ENCODE data around the gene VAV2. TPM values are rescaled to one million over a fixed set of nuclear protein-coding genes. Genes with fewer than 3 reads are reported as not detected.

Gene VAV2
- total and polyA plus RNA-seq, 2 of the 4 experiments (the other 2 are of a cell fraction) = 10.8 to 13.4 TPM

GRCh38 chr9:133834080-133834976, 157.8 kb downstream of the VAV2 start (continued):
- no peak for TF ChIP-seq NFE2L2 (IDR thresholded peaks at IDR 0.05; ENCODE audit: low read depth, low read length)

DNA sequence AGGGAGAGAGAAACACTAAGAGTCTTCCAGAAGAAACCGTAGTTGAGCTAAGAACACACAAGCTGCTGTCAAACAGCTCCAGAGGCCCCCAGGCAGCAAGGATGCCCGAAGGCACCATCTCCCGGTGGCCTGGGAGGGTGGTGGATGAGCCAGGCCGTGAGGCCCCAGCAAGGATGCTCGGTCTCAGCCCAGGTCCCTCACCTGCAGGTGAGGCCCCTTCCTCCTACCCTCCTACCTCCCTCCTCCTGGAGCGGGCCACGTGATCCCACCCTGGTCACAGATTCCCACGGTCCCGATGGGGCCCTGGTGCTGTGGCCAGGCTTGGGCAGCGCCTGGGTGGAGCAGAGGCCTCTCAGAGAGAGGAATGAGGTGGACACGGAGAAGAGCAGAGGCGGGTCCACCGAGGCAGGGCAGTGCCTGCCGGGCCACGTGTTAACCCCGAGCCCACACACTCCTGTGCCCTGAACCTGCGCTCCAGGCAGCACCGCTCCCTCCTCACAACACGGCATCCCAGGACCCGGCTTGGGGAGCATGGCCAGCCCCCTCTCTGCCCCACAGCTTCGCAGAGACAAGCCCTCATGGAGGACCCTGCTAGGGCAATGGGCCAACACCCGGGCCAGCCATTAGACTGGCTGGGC, 158.6 kb downstream of the VAV2 start:
- Histone ChIP-seq H2AK5ac (ENCODE audit: low read depth, low read length) (no peak overlapping the region), H3K27ac (ENCODE audit: insufficient read depth, low read length) (no peak overlapping the region), H3K56ac (ENCODE audit: extremely low read depth, insufficient read depth, low read length) (no peak overlapping the region), H3K18ac (ENCODE audit: low read depth, low read length) (no peak overlapping the region), H2BK120ac (ENCODE audit: low read depth, low read length) (no peak overlapping the region), H3K9me1 (ENCODE audit: insufficient read depth, low read length) (peaks cover 8% of the 10 kb centered on the region; the same call in 1 of the 2 replicates), H4K5ac (ENCODE audit: low read depth, low read length) (no peak overlapping the region), H2AK9ac (replicated peaks; ENCODE audit: low read depth, low read length, poor library complexity) (no peak overlapping the region), H2BK15ac (ENCODE audit: low read depth, low read length) (no peak overlapping the region), H2AFZ (replicated peaks; ENCODE audit: low read length, poor library complexity) (no peak overlapping the region), H3K4me2 (ENCODE audit: low read depth, low read length) (no peak overlapping the region), H3K4ac (ENCODE audit: low read depth, low read length) (no peak overlapping the region), H4K91ac (ENCODE audit: insufficient read depth, low read depth, low read length) (no peak overlapping the region), H3K4me3 (ENCODE audit: insufficient read depth, low read depth, low read length) (no peak overlapping the region), H4K8ac (ENCODE audit: low read depth in 2 of 2, low read length in 2 of 2) (no peak overlapping the region), H3K79me1 (ENCODE audit: low read depth in 1 of 2, low read length in 2 of 2) (peaks cover 16 to 36% of the 10 kb centered on the region in 2 experiments), H3K27me3 (ENCODE audit: control insufficient read depth, insufficient read depth, low read length) (no peaks in the 10 kb centered on the region), H3K14ac (replicated peaks; ENCODE audit: low read depth, low read length) (no peak overlapping the region), H3K9me3 (ENCODE audit: control insufficient read depth, insufficient read depth, low read length) (no peaks in the 10 kb centered on the region), H4K20me1 (ENCODE audit: insufficient read depth, low read length) (peaks cover 8% of the 10 kb centered on the region), H2BK20ac (ENCODE audit: low read depth, low read length) (no peak overlapping the region), H3K9ac (ENCODE audit: low read depth, low read length) (no peak overlapping the region), H3K4me1 (ENCODE audit: control insufficient read depth, insufficient read depth, low read length) (no peaks in the 10 kb centered on the region), H3K36me3 (ENCODE audit: control insufficient read depth, insufficient read depth, low read length) (peaks cover 7% of the 10 kb centered on the region), H2BK5ac (ENCODE audit: low read depth, low read length, poor library complexity, severe bottlenecking) (no peak overlapping the region), H3K23ac (ENCODE audit: low read depth, low read length) (no peak overlapping the region)
- DNase-seq (no peak), ATAC-seq (ENCODE audit: low read depth) (no peak)
- ChIA-PET POLR2A (ENCODE audit: unreplicated experiment) (no interaction called here), CTCF (no interaction called here)
- 100% methylated on average over 3 of the region's 22 CpGs; no CpG with 5 or more reads in 1 of the 2 experiments for WGBS, 2 experiments (ENCODE audit: extremely low coverage in 2 of 2, insufficient read length in 1 of 2)
- in situ Hi-C loops (cut with MboI; ENCODE audit: low sequenced_read_pairs) (no loop called here), dilution Hi-C loops (cut with HindIII; ENCODE audit: low sequenced_read_pairs, unreplicated experiment) (no loop called here), intact Hi-C loops (cut with micrococcal nuclease) (no loop called here)
- BruUV-seq (replicated peaks) = no TSS peak
- TF ChIP-seq CTCF (conservative IDR thresholded peaks at IDR 0.05; ENCODE audit: low read depth, low read length) = no peak
- TF ChIP-seq RFX5 (IDR thresholded peaks at IDR 0.05; ENCODE audit: low read depth, low read length) = no peak
- no peak for TF ChIP-seq MAZ (IDR thresholded peaks at IDR 0.05; ENCODE audit: borderline replicate concordance, low read depth, low read length)
- TF ChIP-seq RCOR1 (IDR thresholded peaks at IDR 0.05; ENCODE audit: insufficient replicate concordance, low read length) = no peak
- no peak for TF ChIP-seq CHD1 (IDR thresholded peaks at IDR 0.05; ENCODE audit: low read depth, low read length)
- TF ChIP-seq, protein P1, sequence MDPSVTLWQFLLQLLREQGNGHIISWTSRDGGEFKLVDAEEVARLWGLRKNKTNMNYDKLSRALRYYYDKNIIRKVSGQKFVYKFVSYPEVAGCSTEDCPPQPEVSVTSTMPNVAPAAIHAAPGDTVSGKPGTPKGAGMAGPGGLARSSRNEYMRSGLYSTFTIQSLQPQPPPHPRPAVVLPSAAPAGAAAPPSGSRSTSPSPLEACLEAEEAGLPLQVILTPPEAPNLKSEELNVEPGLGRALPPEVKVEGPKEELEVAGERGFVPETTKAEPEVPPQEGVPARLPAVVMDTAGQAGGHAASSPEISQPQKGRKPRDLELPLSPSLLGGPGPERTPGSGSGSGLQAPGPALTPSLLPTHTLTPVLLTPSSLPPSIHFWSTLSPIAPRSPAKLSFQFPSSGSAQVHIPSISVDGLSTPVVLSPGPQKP (IDR thresholded peaks at IDR 0.05; ENCODE audit: borderline replicate concordance, low read depth, low read length) = no peak
- no peak for TF ChIP-seq POLR2A (IDR thresholded peaks at IDR 0.05; ENCODE audit: low read depth, low read length)
- no peak for TF ChIP-seq CEBPB (IDR thresholded peaks at IDR 0.05; ENCODE audit: low read depth, low read length)
- TF ChIP-seq FOS (IDR thresholded peaks at IDR 0.05; ENCODE audit: low read depth, low read length) = no peak
- no peak for TF ChIP-seq SMC3 (IDR thresholded peaks at IDR 0.05; ENCODE audit: low read depth, low read length)
- no peak for TF ChIP-seq MXI1 (IDR thresholded peaks at IDR 0.05; ENCODE audit: borderline replicate concordance, low read depth, low read length)
